CD4-positive, CD25-positive, alpha-beta regulatory T cell (primary cell): Measurements from ENCODE around the gene C3orf20. TPM values are rescaled to one million over a fixed set of nuclear protein-coding genes. Genes with fewer than 3 reads are reported as not detected.

Experiments
- ATAC-seq, 2 donors: fragments of 150-1000 bp; cut with Tn5 transposase; one replicate each; pipeline ENCODE4 v1.10.0; 2021; ENCODE audit warnings: low read depth in 2 of 2, moderate number of reproducible peaks in 2 of 2, moderate library complexity in 1 of 2
- DNase-seq, 3 donors: peaks; one replicate each; pipeline versions ENCODE4 v3.0.0 to v3.0.0-alpha.2; 2012 to 2022; ENCODE audit warnings: mixed read lengths in 1 of 3
- H3K27ac ChIP-seq: one replicate; pipeline ENCODE4 v1.7.0; 2013; ENCODE audit warnings: mild to moderate bottlenecking, low read length; ENCODE audit not compliant: insufficient read depth, poor library complexity, severe bottlenecking
- H3K27me3 ChIP-seq: one replicate; pipeline ENCODE4 v1.7.0; 2013; ENCODE audit warnings: low read length; ENCODE audit not compliant: control insufficient read depth, insufficient read depth
- H3K36me3 ChIP-seq: one replicate; pipeline ENCODE4 v1.7.0; 2013; ENCODE audit warnings: mild to moderate bottlenecking, low read length, moderate library complexity; ENCODE audit not compliant: control insufficient read depth, insufficient read depth
- H3K4me1 ChIP-seq: 2 replicates; pipeline ENCODE4 v1.7.0; 2013; ENCODE audit warnings: mild to moderate bottlenecking, low read length; ENCODE audit not compliant: insufficient read depth, control insufficient read depth, poor library complexity, severe bottlenecking
- H3K4me3 ChIP-seq: one replicate; pipeline ENCODE4 v1.7.0; 2013; ENCODE audit warnings: low read depth, mild to moderate bottlenecking, low read length, moderate library complexity
- H3K9me3 ChIP-seq, 2 experiments: 1 replicate in 1 of 2; 2 replicates in 1 of 2; pipeline ENCODE4 v1.7.0; 2013; ENCODE audit warnings: low read length in 2 of 2, mild to moderate bottlenecking in 1 of 2, moderate library complexity in 1 of 2; ENCODE audit not compliant: control insufficient read depth in 2 of 2
- H3K27ac Mint-ChIP-seq, 3 donors: one replicate each; pipeline ENCODE4 v1.8.0; 2020 to 2022; ENCODE audit warnings: mild to moderate bottlenecking in 3 of 3, mixed read lengths in 3 of 3, moderate library complexity in 2 of 3
- H3K27me3 Mint-ChIP-seq: one replicate; pipeline ENCODE4 v1.8.0; 2022; ENCODE audit warnings: mild to moderate bottlenecking, mixed read lengths
- H3K36me3 Mint-ChIP-seq: one replicate; pipeline ENCODE4 v1.8.0; 2020; ENCODE audit warnings: mixed read lengths
- H3K4me1 Mint-ChIP-seq, 4 donors: one replicate each; pipeline ENCODE4 v1.8.0; 2020 to 2022; ENCODE audit warnings: mixed read lengths in 4 of 4, mild to moderate bottlenecking in 1 of 4
- H3K4me3 Mint-ChIP-seq, 4 donors: one replicate each; pipeline ENCODE4 v1.8.0; 2020 to 2022; ENCODE audit warnings: mild to moderate bottlenecking in 4 of 4, mixed read lengths in 4 of 4, moderate library complexity in 3 of 4
- H3K9me3 Mint-ChIP-seq, 7 donors: one replicate each; pipeline ENCODE4 v1.8.0; 2020 to 2022; ENCODE audit warnings: mixed read lengths in 7 of 7, mild to moderate bottlenecking in 3 of 7, moderate library complexity in 2 of 7
- polyA plus RNA-seq, 4 donors: library from polyadenylated mRNA; unstranded; fragments of 300-500 nt; fragmentation: Illumina TruSeq; gene quantifications; one replicate each; pipeline ENCODE4 v1.2.3, GENCODE V29; 2021
- total RNA-seq: library from RNA; stranded (reverse); gene quantifications from one replicate; pipeline ENCODE4 v1.2.3, GENCODE V29; 2022

C3orf20 gene
- total and polyA plus RNA-seq, 5 donors from 2014 or later = 0.37 TPM; not detected in 4

- Histone ChIP-seq H3K36me3 (no peaks in the 10 kb centered on the region), H3K4me3 (no peak overlapping the region), H3K4me1 (no peaks in the 10 kb centered on the region), H3K9me3 (no peaks in the 10 kb centered on the region), H3K27ac (no peak overlapping the region), H3K27me3 (peaks cover 16% of the 10 kb centered on the region)
- Mint-ChIP-seq H3K36me3 (no peaks in the 10 kb centered on the region), H3K27me3 (peaks cover 40% of the 10 kb centered on the region), H3K27ac (no peak overlapping the region), H3K4me1 (peaks cover 0 to 4% (median 0%) of the 10 kb centered on the region in 4 donors), H3K9me3 (no peaks in the 10 kb centered on the region), H3K4me3 (no peak overlapping the region)
- ATAC-seq (no peak), DNase-seq (no peak)
Observed at GRCh38 chr3:14816359-14816758, 141.4 kb downstream of the C3orf20 start.

GRCh38 chr3:14818804-14819500, 144.0 kb downstream of the C3orf20 start, which contains the start of gene FGD5:
Gene FGD5 (plus strand): TSS chr3:14818962. CDS start chr3:14819072, 110 bp downstream.
- Mint-ChIP-seq H3K4me3 (no peak within 1 kb of the TSS), H3K27me3 (peaks cover 19% of the 10 kb centered on the region), H3K4me1 (no peaks in the 10 kb centered on the region), H3K9me3 (no peaks in the 10 kb centered on the region), H3K27ac (no peak within 1 kb of the TSS), H3K36me3 (no peaks in the 10 kb centered on the region)
- Histone ChIP-seq H3K4me3 (no peak within 1 kb of the TSS), H3K27me3 (no peaks in the 10 kb centered on the region), H3K9me3 (no peaks in the 10 kb centered on the region), H3K36me3 (no peaks in the 10 kb centered on the region), H3K4me1 (no peaks in the 10 kb centered on the region), H3K27ac (no peak within 1 kb of the TSS)
- DNase-seq = no peak
- no peak for ATAC-seq

- Mint-ChIP-seq H3K9me3 (no peaks in the 10 kb centered on the region), H3K36me3 (no peaks in the 10 kb centered on the region), H3K27me3 (peaks cover 13% of the 10 kb centered on the region)
Observed at GRCh38 chr3:14819671-14820070, 144.7 kb downstream of the C3orf20 start.

GRCh38 chr3:14820156-14820555, 145.2 kb downstream of the C3orf20 start:
- Histone ChIP-seq H3K27me3 (no peaks in the 10 kb centered on the region), H3K4me1 (no peaks in the 10 kb centered on the region), H3K9me3 (no peaks in the 10 kb centered on the region), H3K36me3 (no peaks in the 10 kb centered on the region), H3K4me3 (no peak overlapping the region), H3K27ac (no peak overlapping the region)
- H3K4me1 Mint-ChIP-seq = no peaks in the 10 kb centered on the region
- H3K4me3 Mint-ChIP-seq = no peak overlapping the region
- no peak for DNase-seq
- H3K27me3 Mint-ChIP-seq = peaks cover 11% of the 10 kb centered on the region
- no peak for ATAC-seq
- H3K9me3 Mint-ChIP-seq = no peaks in the 10 kb centered on the region
- H3K36me3 Mint-ChIP-seq = no peaks in the 10 kb centered on the region
- H3K27ac Mint-ChIP-seq = no peak overlapping the region

More at GRCh38 chr3:14819671-14820070, 144.7 kb downstream of the C3orf20 start:
- no peak for DNase-seq
- no peak for ATAC-seq
- Histone ChIP-seq H3K36me3 (no peaks in the 10 kb centered on the region), H3K4me1 (no peaks in the 10 kb centered on the region), H3K27me3 (no peaks in the 10 kb centered on the region), H3K9me3 (no peaks in the 10 kb centered on the region), H3K27ac (no peak overlapping the region), H3K4me3 (no peak overlapping the region)
- no peak overlapping the region for H3K4me3 Mint-ChIP-seq
- no peaks in the 10 kb centered on the region for H3K4me1 Mint-ChIP-seq
- H3K27ac Mint-ChIP-seq = no peak overlapping the region

- Mint-ChIP-seq H3K4me1 (no peaks in the 10 kb centered on the region), H3K27ac (no peak overlapping the region), H3K36me3 (no peaks in the 10 kb centered on the region), H3K9me3 (no peaks in the 10 kb centered on the region), H3K4me3 (no peak overlapping the region), H3K27me3 (peaks cover 8% of the 10 kb centered on the region)
- no peak for DNase-seq
- Histone ChIP-seq H3K4me3 (no peak overlapping the region), H3K4me1 (no peaks in the 10 kb centered on the region), H3K9me3 (no peaks in the 10 kb centered on the region), H3K36me3 (no peaks in the 10 kb centered on the region), H3K27me3 (no peaks in the 10 kb centered on the region), H3K27ac (no peak overlapping the region)
- ATAC-seq = no peak
Observed at GRCh38 chr3:14821151-14821550, 146.2 kb downstream of the C3orf20 start.

GRCh38 chr3:14822134-14822533, 147.2 kb downstream of the C3orf20 start:
- no peaks in the 10 kb centered on the region for H3K36me3 ChIP-seq
- no peaks in the 10 kb centered on the region for H3K27me3 ChIP-seq
- no peaks in the 10 kb centered on the region for H3K9me3 Mint-ChIP-seq
- H3K27me3 Mint-ChIP-seq = peaks cover 4% of the 10 kb centered on the region
- H3K4me3 Mint-ChIP-seq = no peak overlapping the region
- H3K4me1 Mint-ChIP-seq = no peaks in the 10 kb centered on the region
- H3K27ac Mint-ChIP-seq = no peak overlapping the region
- no peak for ATAC-seq
- DNase-seq = no peak
- H3K4me3 ChIP-seq = no peak overlapping the region
- H3K4me1 ChIP-seq = no peaks in the 10 kb centered on the region
- H3K9me3 ChIP-seq = no peaks in the 10 kb centered on the region
- no peaks in the 10 kb centered on the region for H3K36me3 Mint-ChIP-seq
- no peak overlapping the region for H3K27ac ChIP-seq

Other genes with a start within 250 kb of the C3orf20 start
- not detected for gene GRIP2, start 134.8 kb upstream of the C3orf20 start, total RNA-seq
- gene GRIP2, start 134.8 kb upstream of the C3orf20 start, polyA plus RNA-seq = under 1 TPM in 1 of 4 donors, not detected in 3; 0.18 TPM
- gene CCDC174, start 23.4 kb upstream of the C3orf20 start, total RNA-seq = 55.7 TPM
- 10 to 100 TPM; 16.3 to 26.1 (median 19.3) TPM for gene CCDC174, start 23.4 kb upstream of the C3orf20 start, polyA plus RNA-seq
- gene FGD5, start 143.8 kb downstream of the C3orf20 start, total RNA-seq = 0.79 TPM
- under 1 TPM in 1 of 4 donors, not detected in 3; 0.13 TPM for gene FGD5, start 143.8 kb downstream of the C3orf20 start, polyA plus RNA-seq